ENCODE measurements around the gene MTG2.

MTG2 gene

DNA sequence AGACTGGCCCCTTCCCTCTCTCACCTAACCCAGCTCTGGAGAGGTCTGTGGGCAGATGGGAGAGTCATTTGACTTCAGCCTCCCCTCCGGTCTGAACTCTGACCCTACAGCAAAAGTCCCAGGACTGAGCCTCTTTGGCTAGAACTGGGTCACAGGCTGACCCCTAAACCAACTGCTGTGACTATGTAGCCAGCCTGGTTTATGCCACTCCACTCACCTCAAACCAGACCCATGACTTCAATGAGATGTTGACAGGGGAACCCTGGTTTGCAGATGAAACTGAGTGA lies 54.6 kb downstream of the MTG2 start:
- TF ChIP-seq EZH2 (optimal IDR thresholded peaks at IDR 0.05; ENCODE audit: low read depth, low read length) (no peak), EZH2phosphoT487 (IDR thresholded peaks at IDR 0.05; ENCODE audit: low read length) (no peak)
- TF ChIP-seq, protein P1, sequence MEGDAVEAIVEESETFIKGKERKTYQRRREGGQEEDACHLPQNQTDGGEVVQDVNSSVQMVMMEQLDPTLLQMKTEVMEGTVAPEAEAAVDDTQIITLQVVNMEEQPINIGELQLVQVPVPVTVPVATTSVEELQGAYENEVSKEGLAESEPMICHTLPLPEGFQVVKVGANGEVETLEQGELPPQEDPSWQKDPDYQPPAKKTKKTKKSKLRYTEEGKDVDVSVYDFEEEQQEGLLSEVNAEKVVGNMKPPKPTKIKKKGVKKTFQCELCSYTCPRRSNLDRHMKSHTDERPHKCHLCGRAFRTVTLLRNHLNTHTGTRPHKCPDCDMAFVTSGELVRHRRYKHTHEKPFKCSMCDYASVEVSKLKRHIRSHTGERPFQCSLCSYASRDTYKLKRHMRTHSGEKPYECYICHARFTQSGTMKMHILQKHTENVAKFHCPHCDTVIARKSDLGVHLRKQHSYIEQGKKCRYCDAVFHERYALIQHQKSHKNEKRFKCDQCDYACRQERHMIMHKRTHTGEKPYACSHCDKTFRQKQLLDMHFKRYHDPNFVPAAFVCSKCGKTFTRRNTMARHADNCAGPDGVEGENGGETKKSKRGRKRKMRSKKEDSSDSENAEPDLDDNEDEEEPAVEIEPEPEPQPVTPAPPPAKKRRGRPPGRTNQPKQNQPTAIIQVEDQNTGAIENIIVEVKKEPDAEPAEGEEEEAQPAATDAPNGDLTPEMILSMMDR (IDR thresholded peaks at IDR 0.05; ENCODE audit: low read length) = no peak
- Histone ChIP-seq H3K4me1 (ENCODE audit: low read length) (peaks cover 9% of the 10 kb centered on the region; the same call in 1 of the 2 replicates), H2AFZ (ENCODE audit: low read length) (peak overlapping the region; percentile 67), H3K9me3 (replicated peaks; ENCODE audit: insufficient read depth, low read length) (no peaks in the 10 kb centered on the region), H3K4me3 (ENCODE audit: low read length) (peak overlapping the region; percentile 39), H4K20me1 (ENCODE audit: insufficient read depth, low read length) (no peaks in the 10 kb centered on the region), H3K27me3 (replicated peaks; ENCODE audit: insufficient read depth, low read length) (peaks cover 34% of the 10 kb centered on the region), H3F3A (ENCODE audit: insufficient read depth, low read length) (no peaks in the 10 kb centered on the region), H3K4me2 (ENCODE audit: low read depth, low read length) (peak overlapping the region; percentile 81), H3K36me3 (replicated peaks; ENCODE audit: insufficient read depth, low read length) (no peaks in the 10 kb centered on the region), H3K79me2 (ENCODE audit: low read length) (peaks cover 37% of the 10 kb centered on the region), H3K9ac (ENCODE audit: low read length) (0 out of 2 replicates have a peak overlapping the region, but pooled peaks have one; percentile 6), H3K27ac (ENCODE audit: low read length) (no peak overlapping the region), H3K9me2 (replicated peaks; ENCODE audit: insufficient read depth, low read length) (no peaks in the 10 kb centered on the region)
- DNase-seq = no peak

DNA sequence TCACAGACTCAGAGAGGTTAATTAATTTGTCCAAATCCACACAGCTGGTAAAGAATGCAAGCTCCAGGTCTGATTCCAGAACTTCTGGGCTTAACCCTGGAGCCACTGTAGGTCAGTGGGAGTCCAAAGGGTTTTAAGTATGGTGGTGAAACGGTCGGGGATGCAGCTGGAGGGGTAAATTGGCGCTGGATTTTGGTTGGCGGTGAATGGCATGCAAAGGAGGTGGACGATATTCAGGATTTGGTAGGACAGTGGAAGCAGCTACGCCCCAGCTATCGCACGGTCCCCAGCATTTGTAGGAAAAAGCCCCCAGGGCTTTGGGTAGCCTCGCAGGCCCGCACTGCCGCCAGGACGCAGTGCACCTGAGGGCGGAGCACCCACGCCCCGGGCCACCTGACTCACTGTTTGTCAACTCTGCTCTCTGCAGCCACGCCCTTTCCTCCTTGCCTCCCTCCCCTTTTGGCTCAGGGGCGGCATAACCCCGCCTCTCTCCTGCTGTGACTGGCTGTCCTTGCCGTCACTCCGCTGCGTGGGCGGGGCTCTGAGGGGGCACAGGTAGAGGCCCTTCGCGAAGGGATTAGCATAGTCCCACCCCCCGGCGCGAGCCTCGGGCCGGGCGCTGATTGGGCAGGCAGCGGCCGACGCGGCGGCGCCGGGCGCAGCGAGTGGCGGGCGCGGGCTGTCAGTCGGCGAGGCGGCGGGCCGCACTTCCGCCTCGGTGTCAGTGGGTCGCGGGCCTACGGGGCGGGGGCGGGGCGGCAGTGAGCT lies 55.2 kb downstream of the MTG2 start, which contains the start of gene OSBPL2:
TSS of gene OSBPL2 (plus strand) at position 721 of the 768 bp plus-strand sequence. CDS start 17,664 bp downstream, outside the sequence.
- no peaks in the 10 kb centered on the region for H3F3A ChIP-seq (ENCODE audit: insufficient read depth, low read length)
- H4K20me1 ChIP-seq (ENCODE audit: insufficient read depth, low read length) = no peaks in the 10 kb centered on the region
- H3K9me3 ChIP-seq (replicated peaks; ENCODE audit: insufficient read depth, low read length) = no peaks in the 10 kb centered on the region
- H2AFZ ChIP-seq (ENCODE audit: low read length) = peak within 1 kb of the TSS; percentile 67
- peak within 1 kb of the TSS; percentile 81 for H3K4me2 ChIP-seq (ENCODE audit: low read depth, low read length)
- peaks cover 43% of the 10 kb centered on the region for H3K79me2 ChIP-seq (ENCODE audit: low read length)
- peaks cover 33% of the 10 kb centered on the region for H3K27me3 ChIP-seq (replicated peaks; ENCODE audit: insufficient read depth, low read length)
- H3K4me1 ChIP-seq (ENCODE audit: low read length) = peaks cover 9% of the 10 kb centered on the region; the same call in 1 of the 2 replicates
- peak within 1 kb of the TSS; percentile 72 for H3K9ac ChIP-seq (ENCODE audit: low read length)
- no peaks in the 10 kb centered on the region for H3K36me3 ChIP-seq (replicated peaks; ENCODE audit: insufficient read depth, low read length)
- H3K9me2 ChIP-seq (replicated peaks; ENCODE audit: insufficient read depth, low read length) = no peaks in the 10 kb centered on the region
- TF ChIP-seq EZH2phosphoT487 (IDR thresholded peaks at IDR 0.05; ENCODE audit: low read length) (no peak), EZH2 (optimal IDR thresholded peaks at IDR 0.05; ENCODE audit: low read depth, low read length) (no peak)
- TF ChIP-seq, protein P1 (IDR thresholded peaks at IDR 0.05; ENCODE audit: low read length) = no peak
- peak within 1 kb of the TSS; percentile 83 for H3K4me3 ChIP-seq (ENCODE audit: low read length)
- DNase-seq = peak; percentile 97
- H3K27ac ChIP-seq (ENCODE audit: low read length) = no peak within 1 kb of the TSS

DNA sequence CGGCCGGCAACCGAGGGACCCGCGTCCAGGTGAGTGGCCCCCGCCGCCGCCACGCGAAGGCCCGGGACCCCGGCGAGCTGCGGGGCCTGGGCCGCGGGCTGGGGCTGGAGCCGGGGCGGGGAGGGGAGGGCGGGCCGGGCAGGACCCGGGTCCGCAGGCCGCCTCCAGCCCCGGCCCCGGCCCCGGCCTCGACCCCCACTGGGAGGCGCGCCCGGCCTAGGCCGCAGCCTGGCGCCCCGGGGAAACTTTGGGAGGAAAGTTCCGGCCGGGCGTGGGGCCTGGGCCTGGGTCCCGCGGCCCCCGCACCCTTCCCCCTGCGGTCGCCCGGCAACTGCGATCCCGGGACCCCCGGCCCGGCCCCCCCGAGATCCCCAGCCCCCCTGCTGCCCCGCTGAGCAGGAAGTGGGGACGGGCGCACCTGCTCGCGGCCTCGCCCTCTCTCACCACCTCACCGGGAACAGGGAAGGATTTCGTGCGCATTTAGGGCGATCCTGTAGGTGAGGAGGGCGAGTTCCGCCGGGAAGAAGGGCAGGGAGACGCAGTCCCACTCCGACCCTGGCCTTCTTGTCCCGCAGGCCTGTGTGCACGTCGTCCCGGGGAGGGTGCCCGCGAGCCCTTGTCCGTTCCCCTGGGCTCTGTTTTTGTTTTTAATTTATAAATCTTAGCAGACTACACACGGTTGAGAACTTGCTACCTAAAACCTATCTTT lies 55.9 kb downstream of the MTG2 start:
- Histone ChIP-seq H2AFZ (ENCODE audit: low read length) (peak overlapping the region; percentile 48; the same call in 1 of the 2 replicates), H3K27me3 (replicated peaks; ENCODE audit: insufficient read depth, low read length) (peaks cover 26% of the 10 kb centered on the region), H3K27ac (ENCODE audit: low read length) (no peak overlapping the region), H3K4me1 (ENCODE audit: low read length) (peaks cover 9% of the 10 kb centered on the region; the same call in 1 of the 2 replicates), H3K4me3 (ENCODE audit: low read length) (peak overlapping the region; percentile 83), H3K9ac (ENCODE audit: low read length) (peak overlapping the region; percentile 72), H4K20me1 (ENCODE audit: insufficient read depth, low read length) (no peaks in the 10 kb centered on the region), H3K79me2 (ENCODE audit: low read length) (peaks cover 48% of the 10 kb centered on the region), H3K36me3 (replicated peaks; ENCODE audit: insufficient read depth, low read length) (no peaks in the 10 kb centered on the region), H3K4me2 (ENCODE audit: low read depth, low read length) (peak overlapping the region; percentile 73), H3K9me3 (replicated peaks; ENCODE audit: insufficient read depth, low read length) (no peaks in the 10 kb centered on the region), H3F3A (ENCODE audit: insufficient read depth, low read length) (no peaks in the 10 kb centered on the region), H3K9me2 (replicated peaks; ENCODE audit: insufficient read depth, low read length) (no peaks in the 10 kb centered on the region)
- TF ChIP-seq, protein P1 (IDR thresholded peaks at IDR 0.05; ENCODE audit: low read length) = no peak
- TF ChIP-seq EZH2phosphoT487 (IDR thresholded peaks at IDR 0.05; ENCODE audit: low read length) (no peak), EZH2 (optimal IDR thresholded peaks at IDR 0.05; ENCODE audit: low read depth, low read length) (no peak)
- no peak for DNase-seq

All from MM.1S (cell line).